Loucy (cell line): ENCODE data around the gene MYO1F.
A peak's percentile ranks its signal among the peaks of the same experiment; 100 is the strongest.
"Not testable (repeated sequence)": the region's sequence is repeated elsewhere in the genome, so short reads cannot be mapped to it uniquely, and the experiment has no call there.

Experiments used
- H2AFZ ChIP-seq: fragments of 200-600 bp; sonication (generic); 2 replicates; pipeline ENCODE4 v1.6.0; 2016; ENCODE audit warnings: antibody characterized with exemption, mild to moderate bottlenecking, low read length, moderate library complexity
- H3F3A ChIP-seq: fragments of 200-600 bp; 2 replicates; pipeline ENCODE4 v1.6.0; 2016; ENCODE audit warnings: antibody characterized with exemption, low read depth, mild to moderate bottlenecking
- H3K27me3 ChIP-seq: fragments of 200-600 bp; sonication (generic); 2 replicates; pipeline ENCODE4 v1.6.1; 2014; ENCODE audit warnings: low read length, mild to moderate bottlenecking; ENCODE audit not compliant: insufficient read depth, poor library complexity, severe bottlenecking
- H3K36me3 ChIP-seq: fragments of 200-600 bp; sonication (generic); 2 replicates; pipeline ENCODE4 v1.6.1; 2016; ENCODE audit warnings: low read length; ENCODE audit not compliant: insufficient read depth
- H3K4me1 ChIP-seq: fragments of 200-600 bp; sonication (generic); 2 replicates; pipeline ENCODE4 v1.5.1; 2014; ENCODE audit warnings: low read length, mild to moderate bottlenecking; ENCODE audit not compliant: insufficient read depth, poor library complexity, severe bottlenecking
- H3K4me2 ChIP-seq: fragments of 200-600 bp; sonication (generic); 2 replicates; pipeline ENCODE4 v1.6.0; 2014; ENCODE audit warnings: antibody characterized with exemption, low read length, low read depth, mild to moderate bottlenecking; ENCODE audit not compliant: poor library complexity, severe bottlenecking
- H3K4me3 ChIP-seq: fragments of 200-600 bp; sonication (generic); 2 replicates; pipeline ENCODE4 v1.5.1; 2014; ENCODE audit warnings: low read length, mild to moderate bottlenecking, mixed read lengths; ENCODE audit not compliant: poor library complexity, severe bottlenecking
- H3K79me2 ChIP-seq: fragments of 200-600 bp; sonication (generic); 2 replicates; pipeline ENCODE4 v1.6.1; 2014; ENCODE audit warnings: low read length; ENCODE audit not compliant: insufficient read depth
- H3K9ac ChIP-seq: fragments of 200-600 bp; sonication (generic); 2 replicates; pipeline ENCODE4 v1.6.0; 2014; ENCODE audit warnings: mild to moderate bottlenecking, low read depth, low read length, moderate library complexity; ENCODE audit not compliant: poor library complexity, severe bottlenecking
- H3K9me2 ChIP-seq: fragments of 200-600 bp; sonication (generic); replicated peaks from 2 replicates; pipeline ENCODE4 v1.6.1; 2016; ENCODE audit warnings: low read depth, low read length, mixed read lengths
- H3K9me3 ChIP-seq: fragments of 200-600 bp; sonication (generic); 2 replicates; pipeline ENCODE4 v1.6.1; 2014; ENCODE audit warnings: mild to moderate bottlenecking, antibody characterized with exemption, low read length, low read depth; ENCODE audit not compliant: insufficient read depth
- H4K20me1 ChIP-seq: fragments of 200-600 bp; sonication (generic); 2 replicates; pipeline ENCODE4 v1.6.0; 2014; ENCODE audit warnings: antibody characterized with exemption, low read length, mild to moderate bottlenecking; ENCODE audit not compliant: insufficient read depth, poor library complexity, severe bottlenecking
- EZH2phosphoT487 ChIP-seq: fragments of 200-600 bp; IDR thresholded peaks from 2 replicates; pipeline ENCODE4 v1.6.1; 2018; ENCODE audit warnings: antibody characterized with exemption, mild to moderate bottlenecking, moderate library complexity, borderline replicate concordance
- TF ChIP-seq, protein P1 (sequence below): fragments of 200-600 bp; sonication (generic); conservative IDR thresholded peaks from 2 replicates; pipeline ENCODE4 v1.5.1; 2014; ENCODE audit warnings: mild to moderate bottlenecking, antibody characterized with exemption, low read length

Gene MYO1F

DNA sequence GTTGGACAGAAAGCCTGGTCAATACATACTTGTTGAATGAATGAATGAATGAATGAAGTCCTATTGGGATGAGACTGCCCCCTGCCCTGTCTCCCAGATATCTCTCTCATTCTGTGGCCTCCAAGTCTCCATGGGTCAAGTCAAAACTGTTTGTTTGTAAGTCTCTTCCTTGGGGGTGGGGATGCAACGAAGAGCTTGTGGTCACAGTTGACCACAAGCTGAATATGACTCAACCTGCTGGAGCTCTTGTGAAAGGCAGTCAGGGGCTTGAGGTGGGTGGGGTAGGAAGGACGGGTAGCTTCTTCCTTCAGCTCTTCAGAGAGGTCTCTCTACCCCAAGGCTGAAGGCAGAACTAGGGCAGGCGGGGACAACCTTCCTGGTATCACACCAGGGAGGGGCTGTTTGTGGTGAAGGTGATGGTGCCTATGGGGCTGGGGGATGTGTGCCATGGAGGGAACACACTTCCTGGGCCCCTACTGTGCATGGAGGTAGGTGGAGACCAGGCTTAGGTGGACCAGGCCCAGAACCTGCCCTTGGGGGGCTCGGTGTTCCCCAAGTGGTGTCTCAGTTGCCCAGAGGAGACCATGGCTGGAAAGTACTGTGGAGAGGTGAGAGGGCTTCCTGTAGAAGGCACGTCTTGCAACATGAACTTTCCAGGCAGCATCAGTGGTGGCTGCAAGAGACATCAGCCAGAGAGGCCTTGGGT, 8.0 kb downstream of the MYO1F start:
- peaks cover 64% of the 10 kb centered on the region for H3K79me2 ChIP-seq
- H4K20me1 ChIP-seq = no peaks in the 10 kb centered on the region
- H3K4me3 ChIP-seq = peak overlapping the region; percentile 69
- peaks cover 62% of the 10 kb centered on the region for H3K4me1 ChIP-seq
- H3K4me2 ChIP-seq = peak overlapping the region; percentile 91
- TF ChIP-seq EZH2phosphoT487 = no peak
- TF ChIP-seq, protein P1, sequence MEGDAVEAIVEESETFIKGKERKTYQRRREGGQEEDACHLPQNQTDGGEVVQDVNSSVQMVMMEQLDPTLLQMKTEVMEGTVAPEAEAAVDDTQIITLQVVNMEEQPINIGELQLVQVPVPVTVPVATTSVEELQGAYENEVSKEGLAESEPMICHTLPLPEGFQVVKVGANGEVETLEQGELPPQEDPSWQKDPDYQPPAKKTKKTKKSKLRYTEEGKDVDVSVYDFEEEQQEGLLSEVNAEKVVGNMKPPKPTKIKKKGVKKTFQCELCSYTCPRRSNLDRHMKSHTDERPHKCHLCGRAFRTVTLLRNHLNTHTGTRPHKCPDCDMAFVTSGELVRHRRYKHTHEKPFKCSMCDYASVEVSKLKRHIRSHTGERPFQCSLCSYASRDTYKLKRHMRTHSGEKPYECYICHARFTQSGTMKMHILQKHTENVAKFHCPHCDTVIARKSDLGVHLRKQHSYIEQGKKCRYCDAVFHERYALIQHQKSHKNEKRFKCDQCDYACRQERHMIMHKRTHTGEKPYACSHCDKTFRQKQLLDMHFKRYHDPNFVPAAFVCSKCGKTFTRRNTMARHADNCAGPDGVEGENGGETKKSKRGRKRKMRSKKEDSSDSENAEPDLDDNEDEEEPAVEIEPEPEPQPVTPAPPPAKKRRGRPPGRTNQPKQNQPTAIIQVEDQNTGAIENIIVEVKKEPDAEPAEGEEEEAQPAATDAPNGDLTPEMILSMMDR = no peak; the same call in 1 of the 2 replicates
- H3K9ac ChIP-seq = peak overlapping the region; percentile 81
- H2AFZ ChIP-seq = no peak overlapping the region
- no peaks in the 10 kb centered on the region for H3K9me3 ChIP-seq
- H3K9me2 ChIP-seq = no peaks in the 10 kb centered on the region
- no peaks in the 10 kb centered on the region for H3K27me3 ChIP-seq
- no peaks in the 10 kb centered on the region for H3K36me3 ChIP-seq
- 0 out of 2 replicates have a peak, but pooled peaks cover 6% of the 10 kb centered on the region for H3F3A ChIP-seq

DNA sequence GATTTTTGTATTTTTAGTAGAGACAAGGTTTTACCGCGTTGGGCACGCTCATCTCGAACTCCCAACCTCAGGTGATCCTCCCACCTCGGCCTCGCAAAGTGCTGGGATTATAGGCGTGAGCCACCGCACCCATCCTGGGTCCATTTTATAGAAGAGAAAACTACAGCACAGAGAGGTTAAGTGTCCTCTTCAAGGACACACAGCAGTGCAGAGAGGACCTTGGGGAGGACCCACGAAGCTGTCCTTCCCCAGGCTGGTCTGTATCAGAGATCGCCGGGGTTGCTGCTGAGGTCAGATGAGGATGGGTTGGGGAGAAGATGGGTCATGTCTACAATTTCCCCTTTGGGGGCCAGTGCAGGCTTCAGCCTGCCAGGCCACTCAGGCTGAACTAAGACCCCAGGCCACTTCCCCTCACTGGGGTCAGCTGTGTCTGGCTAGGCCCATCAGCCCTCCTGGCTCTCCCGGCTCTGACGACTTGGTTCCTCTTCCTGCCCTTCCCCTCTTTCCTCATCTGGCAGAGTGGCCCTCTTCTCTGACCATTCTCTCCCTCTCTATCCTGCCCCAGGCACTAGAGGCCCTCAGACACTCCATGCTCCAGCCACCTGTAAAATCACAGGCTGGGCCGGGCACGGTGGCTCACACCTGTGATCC, 9.6 kb downstream of the MYO1F start:
- TF ChIP-seq, protein P1 = no peak
- TF ChIP-seq EZH2phosphoT487 = no peak
- Histone ChIP-seq H4K20me1 (no peaks in the 10 kb centered on the region), H3K9ac (peak overlapping the region; percentile 3), H3K27me3 (no peaks in the 10 kb centered on the region), H3K36me3 (no peaks in the 10 kb centered on the region), H3K9me2 (no peaks in the 10 kb centered on the region), H2AFZ (no peak overlapping the region), H3K4me1 (peaks cover 48% of the 10 kb centered on the region), H3K9me3 (no peaks in the 10 kb centered on the region), H3F3A (0 out of 2 replicates have a peak, but pooled peaks cover 6% of the 10 kb centered on the region), H3K79me2 (peaks cover 49% of the 10 kb centered on the region), H3K4me2 (no peak overlapping the region), H3K4me3 (no peak overlapping the region)

DNA sequence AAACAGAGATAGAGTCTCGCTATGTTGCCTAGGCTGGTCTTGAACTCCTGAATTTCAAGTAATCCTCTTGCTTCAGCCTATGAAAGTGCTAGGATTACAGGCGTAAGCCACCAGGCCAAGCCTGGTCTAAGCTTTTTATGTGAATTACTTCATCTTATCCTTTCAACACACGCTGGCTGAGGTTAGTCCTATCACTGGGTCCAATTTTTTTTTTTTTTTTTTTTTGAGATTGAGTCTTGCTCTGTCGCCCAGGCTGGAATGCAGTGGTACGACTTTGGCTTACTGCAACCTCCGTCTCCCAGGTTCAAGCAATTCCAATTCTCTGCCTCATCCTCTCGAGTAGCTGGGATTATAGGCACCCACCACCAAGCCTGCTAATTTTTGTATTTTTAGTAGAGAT, 10.4 kb downstream of the MYO1F start:
- Histone ChIP-seq H3K27me3 (no peaks in the 10 kb centered on the region), H3K4me2 (no peak overlapping the region), H4K20me1 (no peaks in the 10 kb centered on the region), H3K4me1 (peaks cover 41% of the 10 kb centered on the region), H3K9me3 (no peaks in the 10 kb centered on the region), H3K9me2 (no peaks in the 10 kb centered on the region), H3K9ac (no peak overlapping the region), H3K4me3 (no peak overlapping the region), H2AFZ (no peak overlapping the region), H3K36me3 (no peaks in the 10 kb centered on the region), H3F3A (0 out of 2 replicates have a peak, but pooled peaks cover 6% of the 10 kb centered on the region), H3K79me2 (peaks cover 41% of the 10 kb centered on the region)
- TF ChIP-seq, protein P1 = no peak
- TF ChIP-seq EZH2phosphoT487 = no peak

DNA sequence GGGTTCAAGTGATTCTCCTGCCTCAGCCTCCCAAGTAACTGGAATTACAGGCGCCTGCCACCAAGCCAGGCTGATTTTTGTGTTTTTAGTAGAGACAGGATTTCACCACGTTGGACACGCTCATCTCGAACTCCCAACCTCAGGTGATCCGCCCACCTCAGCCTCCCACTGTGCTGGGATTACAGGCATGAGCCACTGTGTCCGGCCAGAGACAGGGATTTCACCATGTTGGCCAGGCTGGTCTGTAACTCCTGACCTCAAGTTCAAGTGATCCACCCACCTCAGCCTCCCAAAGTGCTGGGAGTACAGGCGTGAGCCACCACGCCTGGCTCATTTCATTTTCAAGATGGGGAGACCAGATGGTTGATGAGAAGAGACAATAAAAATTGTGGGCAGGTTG, 12.4 kb downstream of the MYO1F start:
- not testable (repeated sequence) for H3K9ac ChIP-seq, H2AFZ ChIP-seq, H3K9me3 ChIP-seq, H3K4me3 ChIP-seq, H3K27me3 ChIP-seq, H3K36me3 ChIP-seq, H3F3A ChIP-seq, H3K4me2 ChIP-seq, H3K9me2 ChIP-seq, H4K20me1 ChIP-seq
- H3K79me2 ChIP-seq = peaks cover 29% of the 10 kb centered on the region
- peaks cover 27% of the 10 kb centered on the region for H3K4me1 ChIP-seq
